SK-N-SH treated with all-trans-retinoic acid at 6 μM for 48 hours (cell line): Measurements from ENCODE around the gene STXBP5.

Experiments used
- ATAC-seq: fragments of 200-7000 bp; cut with Tn5 transposase; 3 replicates; pipeline ENCODE4 v1.9.1; 2020; ENCODE audit warnings: mild to moderate bottlenecking, moderate library complexity
- ARNTL ChIP-seq: fragments of 450-650 bp; formaldehyde crosslinking; IDR thresholded peaks from 2 replicates; pipeline ENCODE4 v1.5.0; 2020; ENCODE audit warnings: low read depth, mild to moderate bottlenecking, moderate library complexity, borderline replicate concordance
- BACH2 ChIP-seq: fragments of 250-450 bp; sonication (Bioruptor Pico); IDR thresholded peaks from 2 replicates; pipeline ENCODE4 v1.9.0; 2021; ENCODE audit warnings: mild to moderate bottlenecking, borderline replicate concordance
- CSDC2 ChIP-seq: fragments of 250-450 bp; sonication (Bioruptor Pico); IDR thresholded peaks from 2 replicates; pipeline ENCODE4 v1.5.0; 2020; ENCODE audit warnings: mild to moderate bottlenecking, moderate library complexity
- ESRRG ChIP-seq: fragments of 250-450 bp; sonication (Bioruptor Pico); IDR thresholded peaks from 2 replicates; pipeline ENCODE4 v1.6.1; 2021; ENCODE audit warnings: mild to moderate bottlenecking
- GLIS3 ChIP-seq: fragments of 250-450 bp; sonication (Bioruptor Pico); IDR thresholded peaks from 2 replicates; pipeline ENCODE4 v1.5.0; 2020; ENCODE audit warnings: mild to moderate bottlenecking, moderate library complexity
- ISL1 ChIP-seq: fragments of 250-450 bp; sonication (Bioruptor Pico); IDR thresholded peaks from 2 replicates; pipeline ENCODE4 v2.1.2; 2022; ENCODE audit warnings: mild to moderate bottlenecking, moderate library complexity
- OSR1 ChIP-seq: fragments of 250-450 bp; sonication (Bioruptor Pico); IDR thresholded peaks from 2 replicates; pipeline ENCODE4 v1.8.0; 2022; ENCODE audit warnings: moderate library complexity, mild to moderate bottlenecking, inconsistent platforms
- PPARA ChIP-seq: fragments of 250-450 bp; sonication (Bioruptor Pico); IDR thresholded peaks from 2 replicates; pipeline ENCODE4 v1.5.0; 2020; ENCODE audit warnings: mild to moderate bottlenecking, borderline replicate concordance
- RARB ChIP-seq: fragments of 250-450 bp; sonication (Bioruptor Pico); IDR thresholded peaks from 2 replicates; pipeline ENCODE4 v1.8.0; 2021; ENCODE audit warnings: mild to moderate bottlenecking, moderate library complexity
- TCF4 ChIP-seq: fragments of 250-450 bp; sonication (Bioruptor Pico); IDR thresholded peaks from 2 replicates; pipeline ENCODE4 v1.8.0; 2021; ENCODE audit warnings: mild to moderate bottlenecking, moderate library complexity, borderline replicate concordance
- TOX ChIP-seq: fragments of 250-450 bp; sonication (Bioruptor Pico); IDR thresholded peaks from 2 replicates; pipeline ENCODE4 v1.8.0; 2021; ENCODE audit warnings: mild to moderate bottlenecking, moderate library complexity, borderline replicate concordance
- ZC3H10 ChIP-seq: fragments of 250-450 bp; sonication (Bioruptor Pico); IDR thresholded peaks from 2 replicates; pipeline ENCODE4 v1.5.1; 2021; ENCODE audit warnings: mild to moderate bottlenecking, moderate library complexity
- ZFP3 ChIP-seq: fragments of 250-450 bp; sonication (Bioruptor Pico); IDR thresholded peaks from 2 replicates; pipeline ENCODE4 v1.5.0; 2020; ENCODE audit warnings: mild to moderate bottlenecking, moderate library complexity
- ZFP30 ChIP-seq: fragments of 450-650 bp; formaldehyde crosslinking; IDR thresholded peaks from 2 replicates; pipeline ENCODE4 v1.5.0; 2022; ENCODE audit warnings: mild to moderate bottlenecking, moderate library complexity
- ZNF565 ChIP-seq: fragments of 450-650 bp; formaldehyde crosslinking; conservative IDR thresholded peaks from 2 replicates; pipeline ENCODE4 v1.5.0; 2020; ENCODE audit warnings: low read depth, mild to moderate bottlenecking, moderate library complexity
- ZNF70 ChIP-seq: fragments of 450-650 bp; formaldehyde crosslinking; IDR thresholded peaks from 2 replicates; pipeline ENCODE4 v1.5.0; 2020; ENCODE audit warnings: mild to moderate bottlenecking, moderate library complexity
- ZNF8 ChIP-seq: fragments of 450-650 bp; formaldehyde crosslinking; IDR thresholded peaks from 2 replicates; pipeline ENCODE4 v1.5.0; 2020; ENCODE audit warnings: mild to moderate bottlenecking, moderate library complexity
- TF ChIP-seq, protein P1 (sequence below): fragments of 250-450 bp; sonication (Bioruptor Pico); IDR thresholded peaks from 2 replicates; pipeline ENCODE4 v1.5.1; 2021; ENCODE audit warnings: mild to moderate bottlenecking, moderate library complexity
- TF ChIP-seq, protein P2 (sequence below): fragments of 250-450 bp; sonication (Bioruptor Pico); IDR thresholded peaks from 2 replicates; pipeline ENCODE4 v1.8.0; 2021; ENCODE audit warnings: low read depth, mild to moderate bottlenecking, moderate library complexity, borderline replicate concordance
- TF ChIP-seq, protein P3 (sequence below): fragments of 250-450 bp; sonication (Bioruptor Pico); IDR thresholded peaks from 2 replicates; pipeline ENCODE4 v1.5.0; 2020; ENCODE audit warnings: mild to moderate bottlenecking, moderate library complexity
- TF ChIP-seq, protein P4 (sequence below): fragments of 250-450 bp; sonication (Bioruptor Pico); IDR thresholded peaks from 2 replicates; pipeline ENCODE4 v1.5.1; 2020; ENCODE audit warnings: low read depth, mild to moderate bottlenecking, moderate library complexity
- TF ChIP-seq, protein P5 (sequence below): fragments of 250-450 bp; sonication (Bioruptor Pico); IDR thresholded peaks from 2 replicates; pipeline ENCODE4 v1.8.0; 2020; ENCODE audit warnings: mild to moderate bottlenecking, moderate library complexity, borderline replicate concordance

STXBP5 gene

DNA sequence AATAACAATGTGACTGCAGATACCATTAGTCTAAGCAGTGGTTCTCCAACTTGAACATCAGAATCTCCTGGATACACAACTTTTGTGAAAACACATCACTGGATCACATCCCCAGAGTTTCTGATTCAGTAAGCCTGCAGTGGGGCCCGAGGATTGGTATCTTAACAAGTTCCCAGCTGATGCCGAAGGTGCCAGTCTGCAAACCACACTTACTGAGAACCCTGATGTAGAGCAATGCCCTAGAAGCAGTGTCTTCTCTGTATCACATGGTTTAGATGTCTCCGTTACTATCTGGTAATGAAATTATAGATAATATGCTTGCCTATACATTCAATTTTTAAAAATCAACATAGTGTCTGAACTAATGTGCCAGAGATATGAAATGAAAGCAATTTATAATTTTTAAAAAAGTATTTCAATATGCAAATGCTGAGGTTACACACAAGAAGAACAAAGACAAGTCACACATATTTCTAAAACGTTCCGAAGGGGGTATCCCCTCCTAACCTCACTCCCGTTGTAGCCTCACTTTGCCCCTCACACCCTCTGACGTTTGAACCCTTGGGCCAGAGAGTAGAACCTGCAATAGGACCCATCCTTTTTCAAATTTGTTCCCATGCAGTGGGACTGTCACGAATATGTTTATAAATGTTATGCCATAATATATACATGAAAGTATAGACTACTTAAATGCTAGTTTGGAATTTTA, 188.9 kb downstream of the STXBP5 start:
- TF ChIP-seq ZFP3 (CRISPR knock-in tag) (no peak), PPARA (CRISPR knock-in tag) (no peak), ESRRG (CRISPR knock-in tag) (no peak), CSDC2 (no peak), RARB (CRISPR knock-in tag) (no peak), ISL1 (no peak), ZNF8 (CRISPR knock-in tag) (no peak), BACH2 (no peak), GLIS3 (no peak), TOX (no peak), OSR1 (no peak)
- TF ChIP-seq, protein P1, sequence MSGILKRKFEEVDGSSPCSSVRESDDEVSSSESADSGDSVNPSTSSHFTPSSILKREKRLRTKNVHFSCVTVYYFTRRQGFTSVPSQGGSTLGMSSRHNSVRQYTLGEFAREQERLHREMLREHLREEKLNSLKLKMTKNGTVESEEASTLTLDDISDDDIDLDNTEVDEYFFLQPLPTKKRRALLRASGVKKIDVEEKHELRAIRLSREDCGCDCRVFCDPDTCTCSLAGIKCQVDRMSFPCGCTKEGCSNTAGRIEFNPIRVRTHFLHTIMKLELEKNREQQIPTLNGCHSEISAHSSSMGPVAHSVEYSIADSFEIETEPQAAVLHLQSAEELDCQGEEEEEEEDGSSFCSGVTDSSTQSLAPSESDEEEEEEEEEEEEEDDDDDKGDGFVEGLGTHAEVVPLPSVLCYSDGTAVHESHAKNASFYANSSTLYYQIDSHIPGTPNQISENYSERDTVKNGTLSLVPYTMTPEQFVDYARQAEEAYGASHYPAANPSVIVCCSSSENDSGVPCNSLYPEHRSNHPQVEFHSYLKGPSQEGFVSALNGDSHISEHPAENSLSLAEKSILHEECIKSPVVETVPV (CRISPR knock-in tag) = no peak
- TF ChIP-seq, protein P2, sequence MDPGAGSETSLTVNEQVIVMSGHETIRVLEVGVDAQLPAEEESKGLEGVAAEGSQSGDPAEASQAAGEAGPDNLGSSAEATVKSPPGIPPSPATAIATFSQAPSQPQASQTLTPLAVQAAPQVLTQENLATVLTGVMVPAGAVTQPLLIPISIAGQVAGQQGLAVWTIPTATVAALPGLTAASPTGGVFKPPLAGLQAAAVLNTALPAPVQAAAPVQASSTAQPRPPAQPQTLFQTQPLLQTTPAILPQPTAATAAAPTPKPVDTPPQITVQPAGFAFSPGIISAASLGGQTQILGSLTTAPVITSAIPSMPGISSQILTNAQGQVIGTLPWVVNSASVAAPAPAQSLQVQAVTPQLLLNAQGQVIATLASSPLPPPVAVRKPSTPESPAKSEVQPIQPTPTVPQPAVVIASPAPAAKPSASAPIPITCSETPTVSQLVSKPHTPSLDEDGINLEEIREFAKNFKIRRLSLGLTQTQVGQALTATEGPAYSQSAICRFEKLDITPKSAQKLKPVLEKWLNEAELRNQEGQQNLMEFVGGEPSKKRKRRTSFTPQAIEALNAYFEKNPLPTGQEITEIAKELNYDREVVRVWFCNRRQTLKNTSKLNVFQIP (CRISPR knock-in tag) = no peak
- TF ChIP-seq, protein P3, sequence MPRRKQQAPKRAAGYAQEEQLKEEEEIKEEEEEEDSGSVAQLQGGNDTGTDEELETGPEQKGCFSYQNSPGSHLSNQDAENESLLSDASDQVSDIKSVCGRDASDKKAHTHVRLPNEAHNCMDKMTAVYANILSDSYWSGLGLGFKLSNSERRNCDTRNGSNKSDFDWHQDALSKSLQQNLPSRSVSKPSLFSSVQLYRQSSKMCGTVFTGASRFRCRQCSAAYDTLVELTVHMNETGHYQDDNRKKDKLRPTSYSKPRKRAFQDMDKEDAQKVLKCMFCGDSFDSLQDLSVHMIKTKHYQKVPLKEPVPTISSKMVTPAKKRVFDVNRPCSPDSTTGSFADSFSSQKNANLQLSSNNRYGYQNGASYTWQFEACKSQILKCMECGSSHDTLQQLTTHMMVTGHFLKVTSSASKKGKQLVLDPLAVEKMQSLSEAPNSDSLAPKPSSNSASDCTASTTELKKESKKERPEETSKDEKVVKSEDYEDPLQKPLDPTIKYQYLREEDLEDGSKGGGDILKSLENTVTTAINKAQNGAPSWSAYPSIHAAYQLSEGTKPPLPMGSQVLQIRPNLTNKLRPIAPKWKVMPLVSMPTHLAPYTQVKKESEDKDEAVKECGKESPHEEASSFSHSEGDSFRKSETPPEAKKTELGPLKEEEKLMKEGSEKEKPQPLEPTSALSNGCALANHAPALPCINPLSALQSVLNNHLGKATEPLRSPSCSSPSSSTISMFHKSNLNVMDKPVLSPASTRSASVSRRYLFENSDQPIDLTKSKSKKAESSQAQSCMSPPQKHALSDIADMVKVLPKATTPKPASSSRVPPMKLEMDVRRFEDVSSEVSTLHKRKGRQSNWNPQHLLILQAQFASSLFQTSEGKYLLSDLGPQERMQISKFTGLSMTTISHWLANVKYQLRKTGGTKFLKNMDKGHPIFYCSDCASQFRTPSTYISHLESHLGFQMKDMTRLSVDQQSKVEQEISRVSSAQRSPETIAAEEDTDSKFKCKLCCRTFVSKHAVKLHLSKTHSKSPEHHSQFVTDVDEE = no peak
- ATAC-seq = no peak

DNA sequence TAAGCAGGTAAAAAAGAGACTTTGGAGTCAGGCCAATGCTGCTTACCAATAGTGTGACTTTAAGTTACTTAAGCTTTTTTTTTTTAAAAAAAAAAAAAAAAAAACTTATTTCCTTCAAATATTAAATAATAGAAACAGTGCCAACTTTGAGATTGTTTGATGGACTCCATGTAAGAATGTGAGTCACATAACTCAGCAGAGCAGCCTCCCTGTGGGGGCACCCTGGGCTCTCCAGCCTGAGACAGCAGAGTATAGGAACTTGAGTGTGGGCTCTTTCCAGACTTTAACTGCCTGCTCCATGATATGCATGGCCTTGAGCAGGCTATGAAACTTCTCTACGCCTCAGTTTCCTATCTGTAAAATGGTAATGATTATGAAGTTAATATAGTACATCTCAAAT, 190.9 kb downstream of the STXBP5 start:
- ATAC-seq = peak; percentile 51; the same call in 1 of the 3 replicates
- no peak for TF ChIP-seq ZFP3 (CRISPR knock-in tag)
- no peak for TF ChIP-seq ZNF70
- no peak for TF ChIP-seq OSR1
- TF ChIP-seq ZNF565 = no peak

DNA sequence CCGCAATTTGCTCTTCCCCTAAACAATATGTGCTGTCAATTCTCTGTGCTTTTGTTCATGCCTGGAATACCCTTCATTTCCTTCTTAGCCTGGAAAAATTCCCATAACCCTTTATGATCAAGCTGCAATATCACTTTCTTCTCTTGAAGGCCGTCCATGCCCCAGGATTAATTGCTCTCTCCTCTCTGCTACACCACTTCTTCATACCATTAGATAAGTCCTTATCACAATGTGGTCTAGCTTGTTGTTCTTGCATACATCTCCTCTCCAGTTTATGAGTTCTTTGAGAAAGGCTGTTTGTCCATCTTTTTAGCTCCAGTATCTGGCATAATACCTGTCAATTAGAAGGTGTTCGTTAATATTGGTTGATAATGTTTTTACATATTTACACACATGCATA, 193.1 kb downstream of the STXBP5 start:
- TF ChIP-seq GLIS3 = no peak
- no peak for TF ChIP-seq ZC3H10
- TF ChIP-seq ZNF70 = no peak
- no peak for TF ChIP-seq ZFP30 (CRISPR knock-in tag)
- TF ChIP-seq TOX = no peak
- no peak for TF ChIP-seq ESRRG (CRISPR knock-in tag)
- TF ChIP-seq ZFP3 (CRISPR knock-in tag) = no peak
- TF ChIP-seq, protein P4, sequence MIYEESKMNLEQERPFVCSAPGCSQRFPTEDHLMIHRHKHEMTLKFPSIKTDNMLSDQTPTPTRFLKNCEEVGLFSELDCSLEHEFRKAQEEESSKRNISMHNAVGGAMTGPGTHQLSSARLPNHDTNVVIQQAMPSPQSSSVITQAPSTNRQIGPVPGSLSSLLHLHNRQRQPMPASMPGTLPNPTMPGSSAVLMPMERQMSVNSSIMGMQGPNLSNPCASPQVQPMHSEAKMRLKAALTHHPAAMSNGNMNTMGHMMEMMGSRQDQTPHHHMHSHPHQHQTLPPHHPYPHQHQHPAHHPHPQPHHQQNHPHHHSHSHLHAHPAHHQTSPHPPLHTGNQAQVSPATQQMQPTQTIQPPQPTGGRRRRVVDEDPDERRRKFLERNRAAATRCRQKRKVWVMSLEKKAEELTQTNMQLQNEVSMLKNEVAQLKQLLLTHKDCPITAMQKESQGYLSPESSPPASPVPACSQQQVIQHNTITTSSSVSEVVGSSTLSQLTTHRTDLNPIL = no peak
- ATAC-seq = no peak

DNA sequence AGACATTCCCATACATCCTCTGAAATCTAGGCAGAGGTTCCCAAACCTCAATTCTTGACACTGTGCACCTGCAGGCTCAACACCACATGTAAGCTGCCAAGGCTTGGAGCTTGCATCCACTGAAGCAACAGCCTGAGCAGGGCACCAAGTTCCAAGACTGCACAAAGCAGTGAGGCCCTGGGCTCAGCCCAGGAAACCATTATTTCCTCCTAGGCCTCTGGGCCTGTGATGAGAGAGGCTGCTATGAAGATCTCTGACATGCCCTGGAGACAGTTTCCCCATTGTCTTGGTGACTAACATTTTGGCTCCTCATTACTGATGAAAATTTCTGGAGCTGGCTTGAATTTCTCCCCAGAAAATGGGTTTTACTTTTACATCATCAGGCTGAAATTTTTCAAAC, 196.8 kb downstream of the STXBP5 start:
- no peak; the same call in 2 of the 3 replicates for ATAC-seq
- no peak for TF ChIP-seq TCF4 (CRISPR knock-in tag)
- TF ChIP-seq CSDC2 = no peak
- TF ChIP-seq OSR1 = no peak
- TF ChIP-seq ESRRG (CRISPR knock-in tag) = no peak
- TF ChIP-seq ARNTL (CRISPR knock-in tag) = no peak
- TF ChIP-seq, all 23 proteins: peak for 0

DNA sequence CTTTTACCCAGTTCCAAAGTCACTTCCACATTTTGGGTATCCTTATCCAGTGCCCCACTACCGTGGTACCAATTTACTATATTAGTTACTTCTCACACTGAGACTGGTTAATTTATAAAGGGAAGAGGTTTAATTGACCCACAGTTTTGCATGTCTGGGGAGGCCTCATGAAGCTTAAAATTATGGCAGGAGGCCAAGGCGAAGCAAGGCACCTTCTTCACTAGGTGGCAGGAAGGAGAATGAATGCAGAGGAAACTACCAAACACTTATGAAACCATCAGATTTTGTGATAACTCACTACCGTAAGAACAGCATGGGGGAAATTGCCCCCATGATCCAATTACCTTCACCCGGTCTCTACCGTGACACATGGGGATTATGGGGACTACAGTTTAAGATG, 197.6 kb downstream of the STXBP5 start:
- no peak for TF ChIP-seq ZC3H10
- no peak for TF ChIP-seq OSR1
- TF ChIP-seq, protein P5, sequence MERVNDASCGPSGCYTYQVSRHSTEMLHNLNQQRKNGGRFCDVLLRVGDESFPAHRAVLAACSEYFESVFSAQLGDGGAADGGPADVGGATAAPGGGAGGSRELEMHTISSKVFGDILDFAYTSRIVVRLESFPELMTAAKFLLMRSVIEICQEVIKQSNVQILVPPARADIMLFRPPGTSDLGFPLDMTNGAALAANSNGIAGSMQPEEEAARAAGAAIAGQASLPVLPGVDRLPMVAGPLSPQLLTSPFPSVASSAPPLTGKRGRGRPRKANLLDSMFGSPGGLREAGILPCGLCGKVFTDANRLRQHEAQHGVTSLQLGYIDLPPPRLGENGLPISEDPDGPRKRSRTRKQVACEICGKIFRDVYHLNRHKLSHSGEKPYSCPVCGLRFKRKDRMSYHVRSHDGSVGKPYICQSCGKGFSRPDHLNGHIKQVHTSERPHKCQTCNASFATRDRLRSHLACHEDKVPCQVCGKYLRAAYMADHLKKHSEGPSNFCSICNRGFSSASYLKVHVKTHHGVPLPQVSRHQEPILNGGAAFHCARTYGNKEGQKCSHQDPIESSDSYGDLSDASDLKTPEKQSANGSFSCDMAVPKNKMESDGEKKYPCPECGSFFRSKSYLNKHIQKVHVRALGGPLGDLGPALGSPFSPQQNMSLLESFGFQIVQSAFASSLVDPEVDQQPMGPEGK = no peak
- TF ChIP-seq ISL1 = no peak
- no peak for TF ChIP-seq RARB (CRISPR knock-in tag)
- TF ChIP-seq ZNF8 (CRISPR knock-in tag) = no peak
- ATAC-seq = no peak
